GM12878 (cell line): ENCODE results near the gene TBC1D20. TPM values are rescaled to one million over a fixed set of nuclear protein-coding genes. Genes with fewer than 3 reads are reported as not detected.

ENCODE experiments used
- CHD2 ChIP-seq: IDR thresholded peaks from 2 replicates; pipeline ENCODE4 v1.6.1; 2011; ENCODE audit warnings: low read depth, low read length, improper control_type of control experiment, borderline replicate concordance
- CHD4 ChIP-seq: fragments of 200-600 bp; sonication (generic); IDR thresholded peaks from 2 replicates; pipeline ENCODE4 v1.6.1; 2016; ENCODE audit warnings: mild to moderate bottlenecking
- DPF2 ChIP-seq: fragments of 450-650 bp; IDR thresholded peaks from 2 replicates; pipeline ENCODE4 v1.6.1; 2017; ENCODE audit warnings: mild to moderate bottlenecking
- EED ChIP-seq: sonication (generic); IDR thresholded peaks from 2 replicates; pipeline ENCODE4 v1.6.1; 2016; ENCODE audit warnings: antibody characterized with exemption, low read depth
- ESRRA ChIP-seq: IDR thresholded peaks from 2 replicates; pipeline ENCODE4 v1.6.1; 2012; ENCODE audit warnings: mild to moderate bottlenecking, low read length, improper control_type of control experiment
- HDAC2 ChIP-seq: fragments of 200-600 bp; sonication (generic); IDR thresholded peaks from 2 replicates; pipeline ENCODE4 v1.6.1; 2017
- NKRF ChIP-seq: fragments of 450-650 bp; conservative IDR thresholded peaks from 2 replicates; pipeline ENCODE4 v1.6.1; 2017; ENCODE audit warnings: mild to moderate bottlenecking, moderate library complexity
- PBX3 ChIP-seq: IDR thresholded peaks from 2 replicates; pipeline ENCODE4 v1.6.1; 2011; ENCODE audit warnings: mild to moderate bottlenecking, low read depth, low read length, moderate library complexity; ENCODE audit not compliant: insufficient replicate concordance
- SMAD1 ChIP-seq: fragments of 450-650 bp; IDR thresholded peaks from 2 replicates; pipeline ENCODE4 v1.6.1; 2018; ENCODE audit warnings: mild to moderate bottlenecking, low read depth; ENCODE audit not compliant: partially characterized antibody
- SP1 ChIP-seq: IDR thresholded peaks from one replicate; pipeline ENCODE4 v1.6.1; 2011; ENCODE audit warnings: low read depth, low read length
- STAT1 ChIP-seq: fragments of 450-650 bp; conservative IDR thresholded peaks from 2 replicates; pipeline ENCODE4 v1.6.1; 2014; ENCODE audit warnings: antibody characterized with exemption, mild to moderate bottlenecking
- USF2 ChIP-seq: IDR thresholded peaks from 2 replicates; pipeline ENCODE4 v1.6.1; 2011; ENCODE audit warnings: low read depth, low read length, improper control_type of control experiment, borderline replicate concordance
- ZNF207 ChIP-seq: fragments of 450-650 bp; IDR thresholded peaks from 2 replicates; pipeline ENCODE4 v1.6.1; 2014; ENCODE audit warnings: antibody characterized with exemption, mild to moderate bottlenecking, borderline replicate concordance
- ZNF274 ChIP-seq: IDR thresholded peaks from one replicate; pipeline ENCODE4 v1.8.0; 2011; ENCODE audit not compliant: insufficient read length, insufficient read depth
- ZNF592 ChIP-seq: fragments of 450-650 bp; IDR thresholded peaks from 2 replicates; pipeline ENCODE4 v1.6.1; 2017; ENCODE audit warnings: mild to moderate bottlenecking, moderate library complexity
- ZSCAN29 ChIP-seq: fragments of 450-650 bp; IDR thresholded peaks from 2 replicates; pipeline ENCODE4 v1.6.1; 2017; ENCODE audit warnings: mild to moderate bottlenecking, moderate library complexity
- polyA plus RNA-seq, 11 experiments: library from polyadenylated mRNA; depleted of rRNA in 4 of 11; unstranded in 6 of 11; stranded (reverse) in 5 of 11; fragments of >200 nt; fragmentation: Nextera tagmentation in 4 of 11; fragmentation: Illumina TruSeq in 1 of 11; extraction: Ambion mirVana in 4 of 11; extraction: Trizol in 1 of 11; gene quantifications; 1 replicate in 1 of 11; 2 replicates in 10 of 11; pipeline versions ENCODE4 v1.2.1 to v1.2.3, GENCODE V29; 2011 to 2016; ENCODE audit warnings: inconsistent platforms in 2 of 11, missing spikeins in 2 of 11, low read depth in 1 of 11
- total RNA-seq, 4 experiments: library from RNA; depleted of rRNA in 3 of 4; stranded (reverse); fragments of >200 nt in 3 of 4; fragmentation: Illumina TruSeq in 1 of 4; extraction: Trizol in 1 of 4; gene quantifications; 2 replicates each; pipeline versions ENCODE4 v1.2.1 to v1.2.3, GENCODE V29; 2013 to 2021
- TF ChIP-seq, protein P1 (sequence below): IDR thresholded peaks from 2 replicates; pipeline ENCODE4 v1.6.1; 2012; ENCODE audit warnings: mild to moderate bottlenecking, low read depth, low read length

TBC1D20 gene
- total and polyA plus RNA-seq, 10 of the 15 experiments (the other 5 are each of a cell fraction or from before 2014, with no cell fraction given), result 4.3 to 17.9 (median 11.2) TPM

DNA sequence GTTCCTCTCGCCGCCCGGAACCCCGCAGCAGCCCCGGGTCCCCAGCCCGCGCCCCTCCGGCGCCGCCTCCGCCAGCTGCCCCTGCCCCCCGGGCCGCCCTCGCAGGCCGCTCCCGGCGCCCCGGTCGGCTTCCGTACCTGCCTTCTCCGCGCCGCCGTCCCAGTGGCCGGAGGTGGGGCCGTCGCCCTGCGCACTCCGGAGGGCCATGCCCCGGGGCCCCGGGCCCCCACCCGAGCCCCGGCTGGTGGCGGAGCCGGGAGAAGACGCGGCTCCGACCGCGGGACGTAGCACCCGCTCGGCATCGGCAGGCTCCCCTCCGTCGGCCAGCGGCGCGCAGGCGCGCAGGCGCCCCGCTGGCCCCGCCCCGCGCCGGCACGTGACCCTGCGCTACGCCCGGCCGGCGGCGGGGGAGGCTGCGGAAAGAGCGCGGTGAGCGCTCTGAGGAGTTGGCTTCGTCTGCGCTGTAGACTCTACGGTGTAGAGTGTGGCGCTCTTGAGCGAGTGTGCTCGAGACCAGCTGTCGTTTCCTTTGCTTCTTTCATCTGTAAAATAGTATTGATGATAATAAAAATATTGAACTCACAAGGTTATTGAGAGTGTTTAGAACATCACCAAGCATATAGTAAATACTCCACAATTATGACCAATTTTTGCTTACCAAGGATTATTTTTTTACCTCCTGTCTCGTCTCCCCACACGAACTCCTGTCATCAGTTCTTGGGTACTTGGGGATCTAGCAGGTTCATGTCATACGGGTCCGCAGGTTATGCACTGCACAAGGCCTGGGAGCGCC is at the start of gene TBC1D20 (continued):
- TF ChIP-seq ZNF592 (0 out of 2 replicates have a peak, but pooled peaks have one; percentile 23), CHD4 (no peak), SMAD1 (no peak), STAT1 (0 out of 2 replicates have a peak, but pooled peaks have one; percentile 15), SP1 (no peak), ZNF274 (no peak), EED (no peak), ZNF207 (no peak), HDAC2 (no peak), CHD2 (0 out of 2 replicates have a peak, but pooled peaks have one; percentile 14), PBX3 (no peak), DPF2 (no peak; the same call in 1 of the 2 replicates), USF2 (peak; percentile 89), ESRRA (no peak), ZSCAN29 (0 out of 2 replicates have a peak, but pooled peaks have one; percentile 41), NKRF (no peak)
- TF ChIP-seq, protein P1, sequence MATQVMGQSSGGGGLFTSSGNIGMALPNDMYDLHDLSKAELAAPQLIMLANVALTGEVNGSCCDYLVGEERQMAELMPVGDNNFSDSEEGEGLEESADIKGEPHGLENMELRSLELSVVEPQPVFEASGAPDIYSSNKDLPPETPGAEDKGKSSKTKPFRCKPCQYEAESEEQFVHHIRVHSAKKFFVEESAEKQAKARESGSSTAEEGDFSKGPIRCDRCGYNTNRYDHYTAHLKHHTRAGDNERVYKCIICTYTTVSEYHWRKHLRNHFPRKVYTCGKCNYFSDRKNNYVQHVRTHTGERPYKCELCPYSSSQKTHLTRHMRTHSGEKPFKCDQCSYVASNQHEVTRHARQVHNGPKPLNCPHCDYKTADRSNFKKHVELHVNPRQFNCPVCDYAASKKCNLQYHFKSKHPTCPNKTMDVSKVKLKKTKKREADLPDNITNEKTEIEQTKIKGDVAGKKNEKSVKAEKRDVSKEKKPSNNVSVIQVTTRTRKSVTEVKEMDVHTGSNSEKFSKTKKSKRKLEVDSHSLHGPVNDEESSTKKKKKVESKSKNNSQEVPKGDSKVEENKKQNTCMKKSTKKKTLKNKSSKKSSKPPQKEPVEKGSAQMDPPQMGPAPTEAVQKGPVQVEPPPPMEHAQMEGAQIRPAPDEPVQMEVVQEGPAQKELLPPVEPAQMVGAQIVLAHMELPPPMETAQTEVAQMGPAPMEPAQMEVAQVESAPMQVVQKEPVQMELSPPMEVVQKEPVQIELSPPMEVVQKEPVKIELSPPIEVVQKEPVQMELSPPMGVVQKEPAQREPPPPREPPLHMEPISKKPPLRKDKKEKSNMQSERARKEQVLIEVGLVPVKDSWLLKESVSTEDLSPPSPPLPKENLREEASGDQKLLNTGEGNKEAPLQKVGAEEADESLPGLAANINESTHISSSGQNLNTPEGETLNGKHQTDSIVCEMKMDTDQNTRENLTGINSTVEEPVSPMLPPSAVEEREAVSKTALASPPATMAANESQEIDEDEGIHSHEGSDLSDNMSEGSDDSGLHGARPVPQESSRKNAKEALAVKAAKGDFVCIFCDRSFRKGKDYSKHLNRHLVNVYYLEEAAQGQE, result no peak
